CD4-positive, alpha-beta T cell treated with Interleukin-1 beta for 1 hour (primary cell): ENCODE measurements around the gene TDRD1.

Experiments used
- DNase-seq, 2 donors: peaks; one replicate each; pipeline ENCODE4 v3.0.0-alpha.2; 2020 to 2022

The TDRD1 gene

DNA sequence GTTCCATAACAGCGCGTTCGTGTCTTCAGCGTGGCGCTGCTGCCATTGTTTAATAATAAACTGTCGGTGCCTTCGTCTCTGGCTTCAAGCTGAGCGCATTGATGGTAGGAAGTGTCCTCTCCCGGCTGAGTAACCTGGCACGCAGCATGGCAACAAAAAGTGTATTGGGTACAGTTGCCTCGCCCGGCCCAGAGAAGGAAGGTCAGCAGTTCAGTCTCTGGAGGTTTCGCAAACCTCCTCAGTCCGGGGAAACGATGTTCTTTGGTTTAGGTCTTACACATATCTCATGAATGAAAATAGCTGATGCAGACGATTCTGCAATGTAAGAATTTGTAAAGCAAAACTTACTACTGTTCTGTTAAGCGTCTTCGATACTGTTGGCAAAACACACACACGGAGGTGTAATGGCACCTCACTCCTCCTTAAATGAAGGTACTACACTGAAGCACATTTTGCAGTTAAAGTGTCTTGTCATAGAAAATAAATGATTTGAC, 4.4 kb upstream of the TDRD1 start:
- DNase-seq = no peak

DNA sequence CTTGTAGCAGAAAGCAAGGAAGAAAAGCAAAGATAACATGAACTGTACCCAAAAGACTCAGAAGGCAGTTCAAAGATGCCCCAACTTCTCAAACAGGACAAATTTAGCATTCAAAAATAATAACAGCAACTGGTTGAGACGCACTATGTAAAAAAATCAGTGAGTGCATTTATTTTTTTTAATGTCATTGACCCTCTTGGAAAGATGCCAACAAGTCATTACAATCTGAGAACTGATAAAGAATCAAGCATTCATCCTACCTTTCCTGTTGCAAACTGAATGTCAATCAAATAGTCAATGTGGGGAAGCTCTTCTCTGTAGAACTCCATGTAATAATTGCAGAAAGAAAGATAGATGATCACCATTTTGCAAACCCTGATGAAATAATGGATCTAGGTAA, 3.5 kb upstream of the TDRD1 start:
- DNase-seq = no peak

DNA sequence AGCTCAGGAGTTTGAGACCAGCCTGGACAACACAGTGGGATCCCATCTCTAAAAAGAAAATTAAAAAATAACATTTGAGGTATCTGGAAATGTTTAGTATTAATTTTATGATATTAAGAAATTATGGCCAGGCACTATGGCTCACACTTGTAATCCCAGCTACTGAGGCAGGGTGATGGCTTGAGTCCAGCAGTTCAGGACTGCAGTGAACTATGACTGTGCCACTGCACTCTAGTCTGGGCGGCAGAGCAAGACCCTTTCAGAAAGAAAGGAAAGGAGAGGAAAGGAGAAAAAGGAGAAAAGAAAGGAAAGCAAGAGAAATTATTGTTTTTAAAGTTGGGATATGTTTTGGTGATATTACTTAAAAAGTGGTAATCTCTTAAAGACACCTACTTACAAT, 2.6 kb upstream of the TDRD1 start:
- no peak for DNase-seq

DNA sequence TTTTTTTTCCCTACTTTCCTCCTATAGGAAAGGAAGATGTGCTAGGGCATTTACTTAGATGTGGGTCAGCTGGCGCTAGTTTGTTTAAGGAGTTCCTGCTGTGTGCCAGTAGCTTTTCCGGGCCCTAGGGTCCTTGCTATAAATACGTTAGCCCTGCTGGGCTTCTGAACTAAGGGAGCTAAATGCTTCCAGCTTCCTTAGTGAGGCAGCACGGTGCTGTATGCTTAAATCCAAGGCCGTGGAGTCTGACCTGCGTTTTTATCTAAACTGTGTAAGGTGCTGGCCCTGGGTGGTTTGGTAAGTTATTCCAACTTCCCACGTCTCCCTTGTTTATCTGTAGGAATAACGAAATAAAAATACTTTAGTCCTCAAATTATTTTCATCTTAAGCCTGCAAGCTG, 594 bp downstream of the TDRD1 start:
- DNase-seq = no peak

DNA sequence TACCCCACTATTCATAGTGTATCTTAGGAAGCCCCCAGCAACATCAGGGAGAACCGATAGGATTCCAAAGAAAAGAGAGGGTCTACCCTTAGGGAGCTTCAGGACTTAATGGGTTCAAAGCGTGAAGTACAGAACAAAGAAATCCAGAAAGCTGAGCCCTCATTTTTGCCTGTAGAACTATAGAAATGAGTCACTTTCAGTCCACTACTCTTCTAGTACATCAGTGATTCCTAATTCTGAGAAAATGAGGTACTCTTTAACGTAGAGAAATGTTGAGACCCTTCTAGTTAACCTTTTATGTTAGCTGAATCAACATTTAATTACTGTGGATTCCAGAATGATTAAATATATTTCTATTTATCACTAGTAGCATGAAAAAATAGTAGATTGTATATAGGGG, 1.8 kb downstream of the TDRD1 start:
- no peak for DNase-seq

DNA sequence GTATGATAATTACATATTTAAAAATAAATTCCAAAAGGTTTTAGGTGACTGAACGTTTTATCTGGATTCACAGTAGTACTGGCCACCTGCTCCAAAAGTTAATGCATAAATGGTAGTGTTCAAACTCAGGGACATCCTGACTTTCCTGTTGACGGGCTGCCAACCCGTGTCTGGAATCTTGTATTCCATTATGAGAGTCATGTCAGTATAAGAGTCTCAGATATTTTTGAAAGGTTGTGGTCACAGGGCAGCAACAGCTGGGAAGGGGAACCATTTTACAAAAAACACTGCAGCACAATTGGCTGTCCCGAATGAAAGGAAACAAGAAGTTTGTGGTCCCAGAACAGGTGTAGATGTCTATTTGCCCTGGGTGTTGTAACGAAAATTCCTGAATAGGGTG, 2.8 kb downstream of the TDRD1 start:
- DNase-seq = no peak

DNA sequence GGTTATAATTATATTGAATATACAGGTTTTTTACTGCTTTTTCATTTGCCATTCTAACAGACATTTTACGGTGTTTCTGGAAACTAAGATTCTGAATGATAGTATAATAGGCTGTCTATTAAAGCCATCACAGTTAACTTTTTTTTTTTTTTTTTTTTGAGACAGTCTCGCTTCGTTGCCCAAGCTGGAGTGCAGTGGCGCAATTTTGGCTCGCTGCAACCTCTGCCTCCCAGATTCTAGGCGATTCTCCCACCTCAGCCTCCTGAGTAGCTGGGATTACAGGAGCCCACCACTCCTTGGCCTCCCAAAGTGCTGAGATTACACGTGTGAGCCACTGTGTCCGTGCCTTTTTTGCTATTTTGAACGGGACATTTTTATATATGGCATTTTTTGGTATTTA, 4.4 kb downstream of the TDRD1 start:
- no peak for DNase-seq

DNA sequence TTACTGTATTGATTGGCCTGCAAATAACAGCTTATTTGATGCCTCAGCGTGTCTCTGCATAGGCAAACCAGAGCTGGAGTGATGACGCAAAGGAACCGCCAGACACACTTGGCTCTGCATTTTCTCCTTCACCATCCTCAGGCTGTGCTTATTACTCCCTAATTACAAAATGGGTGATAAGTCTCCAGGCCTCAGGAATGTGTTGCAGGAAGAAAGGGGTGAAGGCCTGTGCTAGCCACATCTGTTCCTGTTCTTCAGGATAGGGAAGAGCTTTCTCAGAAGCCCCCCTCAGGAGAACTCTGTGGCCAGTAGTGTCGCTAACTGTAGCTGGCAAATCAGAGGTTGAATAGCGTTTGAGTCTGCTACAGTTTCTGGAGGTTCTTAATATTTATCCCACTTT, 5.1 kb downstream of the TDRD1 start:
- DNase-seq = no peak

DNA sequence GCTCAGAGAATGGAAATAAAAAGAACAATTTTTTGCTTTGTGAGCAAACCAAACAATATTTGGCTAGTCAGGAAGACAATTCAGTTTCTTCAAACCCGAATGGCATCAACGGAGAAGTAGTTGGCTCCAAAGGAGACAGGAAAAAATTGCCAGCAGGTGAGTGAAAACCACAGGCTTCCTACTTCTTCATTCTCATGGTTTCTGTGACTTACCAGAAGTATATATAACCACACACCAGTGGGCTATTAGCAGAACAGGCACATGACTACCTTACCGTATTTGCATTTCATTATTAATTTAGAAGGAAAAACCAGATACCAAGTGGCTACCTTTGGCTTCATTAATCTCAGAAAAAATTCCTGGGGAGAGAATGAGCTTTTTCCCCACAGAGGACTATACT, 8.8 kb downstream of the TDRD1 start:
- DNase-seq = no peak

DNA sequence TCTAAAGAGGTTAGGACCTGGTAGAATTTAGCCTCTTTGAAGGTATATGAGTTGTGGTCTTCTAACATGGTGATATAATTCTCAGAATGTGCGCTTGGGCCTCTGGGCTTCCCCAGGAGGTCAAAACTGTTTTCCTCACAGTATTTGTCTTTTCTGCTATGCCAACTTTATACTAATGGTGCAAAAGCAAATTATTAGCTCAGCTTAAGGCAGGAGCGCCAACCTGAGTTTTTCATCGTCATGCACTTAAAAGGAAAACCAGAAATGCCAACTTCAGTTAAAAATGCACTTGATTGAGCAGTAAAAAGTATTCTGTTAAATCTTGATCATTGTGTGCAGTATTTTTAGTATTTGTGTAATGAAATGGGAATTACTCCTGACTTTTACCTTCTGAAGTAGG, 9.7 kb downstream of the TDRD1 start:
- no peak for DNase-seq

DNA sequence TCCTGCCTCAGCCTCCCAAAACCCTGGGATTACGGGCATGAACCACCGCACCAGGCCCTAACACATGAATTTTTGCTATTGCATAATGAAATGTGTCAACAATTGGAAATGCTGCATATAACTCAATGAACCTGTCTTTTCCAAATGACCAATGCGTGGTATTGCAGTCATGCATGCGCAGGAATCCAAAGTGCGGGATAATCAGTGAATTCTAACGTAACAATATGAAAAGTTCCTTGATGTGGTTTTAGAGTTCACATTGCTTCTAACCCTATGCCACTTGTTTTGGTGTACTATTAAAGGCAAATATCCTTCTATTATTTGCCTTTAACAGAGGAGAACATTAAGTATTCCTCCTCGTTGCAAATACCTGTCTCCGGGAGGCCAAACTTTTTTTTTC, 10.5 kb downstream of the TDRD1 start:
- DNase-seq = no peak

DNA sequence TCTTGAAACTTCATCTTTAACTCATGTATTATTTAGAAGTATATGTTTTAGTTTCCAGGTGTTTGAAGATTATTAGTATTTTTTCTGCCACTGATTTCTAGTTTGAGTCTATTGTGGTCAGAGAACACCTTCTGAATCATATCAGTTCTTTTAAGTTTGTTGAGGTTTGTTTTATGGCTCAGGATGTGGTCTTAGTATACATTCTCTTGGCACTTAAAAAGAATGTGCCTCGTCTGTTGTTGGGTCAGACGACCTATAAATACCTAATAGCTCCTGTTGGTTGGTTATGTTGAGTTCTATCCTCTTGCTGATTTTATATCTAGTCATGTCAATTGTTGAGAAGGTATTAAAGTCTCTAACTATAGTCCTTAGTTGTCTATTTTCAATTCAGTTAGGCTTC, 15.9 kb downstream of the TDRD1 start:
- DNase-seq = no peak

DNA sequence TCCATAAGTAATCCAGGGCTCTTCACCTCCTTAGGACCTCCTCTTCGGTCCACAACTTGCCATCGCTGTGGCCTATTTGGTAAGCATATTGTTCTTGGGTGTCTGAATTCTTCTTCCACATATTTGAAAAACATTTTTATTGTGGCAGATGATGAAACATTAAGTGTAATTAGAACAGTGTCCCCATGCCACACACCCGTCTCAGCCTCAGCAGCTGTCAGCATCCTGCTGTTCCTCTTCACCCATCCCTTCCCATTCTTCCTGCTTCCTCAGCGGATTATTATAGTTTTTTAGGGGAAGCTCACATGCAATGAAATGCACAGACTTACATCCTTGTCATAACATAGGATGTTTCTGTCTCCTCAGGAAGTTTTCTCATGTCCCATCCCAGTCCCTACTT, 20.1 kb downstream of the TDRD1 start:
- DNase-seq = no peak

DNA sequence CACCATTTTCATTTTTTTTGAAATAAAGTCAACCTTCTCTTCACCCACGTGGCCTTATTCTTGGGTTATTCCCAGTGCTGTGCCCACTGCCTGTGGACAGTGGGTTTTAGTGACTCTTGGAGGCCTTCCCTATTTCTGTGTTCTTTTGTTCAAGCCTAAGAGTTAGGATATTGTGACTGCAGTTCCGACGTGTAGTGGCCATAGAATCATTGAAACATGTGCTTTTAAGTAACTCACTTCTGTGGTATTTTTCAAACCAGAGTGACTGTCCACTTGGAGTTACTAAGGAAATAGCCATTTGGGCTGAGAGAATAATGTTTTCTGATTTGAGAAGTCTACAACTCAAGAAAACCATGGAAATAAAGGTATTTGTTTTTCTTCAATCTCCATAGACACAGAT, 23.7 kb downstream of the TDRD1 start:
- DNase-seq = no peak

DNA sequence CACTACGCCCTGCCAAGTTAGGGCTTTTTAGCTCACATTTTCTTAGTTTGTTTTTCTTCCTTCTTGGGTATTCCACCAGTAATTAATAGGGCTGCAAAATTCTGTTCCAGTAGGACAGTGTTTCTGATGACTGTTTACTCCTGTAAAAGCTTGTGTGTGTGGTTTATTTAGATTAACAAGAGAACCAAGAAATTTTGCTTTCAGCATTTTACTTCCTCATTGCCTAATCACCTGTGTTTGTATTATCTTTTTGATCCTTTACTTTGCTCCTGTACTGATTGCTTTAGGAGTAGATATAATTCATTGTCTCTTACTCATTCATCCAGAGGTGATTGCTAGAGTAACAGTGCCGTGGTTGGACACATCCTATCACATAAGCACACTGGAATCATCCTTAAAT, 27.7 kb downstream of the TDRD1 start:
- no peak for DNase-seq

DNA sequence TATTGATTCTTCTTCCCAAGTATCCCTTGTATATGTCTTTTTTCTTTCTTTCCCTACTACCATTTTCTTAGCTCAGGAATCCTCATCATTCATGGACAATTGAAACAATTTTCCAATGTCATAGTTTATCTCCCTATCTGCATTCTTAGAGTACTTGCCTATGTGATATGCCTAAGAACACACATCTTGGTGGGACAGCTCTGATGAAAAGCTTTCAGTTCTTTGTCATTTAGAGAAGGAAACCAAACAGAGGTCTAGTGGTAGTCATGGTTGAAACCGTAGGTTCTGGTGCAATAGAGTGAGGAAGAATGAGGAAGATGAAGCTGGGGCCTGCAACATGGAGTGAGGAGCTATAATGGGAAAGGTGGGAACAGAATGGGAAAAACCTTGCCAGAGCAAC, 28.2 kb downstream of the TDRD1 start:
- DNase-seq = no peak

DNA sequence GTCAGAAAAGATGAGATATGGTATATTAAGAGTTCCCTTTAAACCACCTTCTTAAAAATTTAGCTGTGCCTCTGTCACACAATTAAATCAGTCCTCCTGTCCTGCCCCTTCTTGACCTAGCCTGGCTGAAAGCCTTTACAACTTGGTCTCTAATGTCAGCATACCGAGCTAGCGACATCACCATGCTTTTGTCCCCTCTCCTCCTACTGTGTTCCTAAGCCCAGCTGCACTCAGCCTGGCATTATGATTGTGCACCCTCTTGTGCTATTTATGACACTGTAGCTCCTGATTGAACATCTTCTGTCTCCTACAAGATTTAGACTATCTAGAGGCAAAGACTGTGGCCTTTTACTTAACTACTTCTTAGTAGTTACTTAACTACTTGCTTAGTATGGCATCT, 29.2 kb downstream of the TDRD1 start:
- DNase-seq = no peak

DNA sequence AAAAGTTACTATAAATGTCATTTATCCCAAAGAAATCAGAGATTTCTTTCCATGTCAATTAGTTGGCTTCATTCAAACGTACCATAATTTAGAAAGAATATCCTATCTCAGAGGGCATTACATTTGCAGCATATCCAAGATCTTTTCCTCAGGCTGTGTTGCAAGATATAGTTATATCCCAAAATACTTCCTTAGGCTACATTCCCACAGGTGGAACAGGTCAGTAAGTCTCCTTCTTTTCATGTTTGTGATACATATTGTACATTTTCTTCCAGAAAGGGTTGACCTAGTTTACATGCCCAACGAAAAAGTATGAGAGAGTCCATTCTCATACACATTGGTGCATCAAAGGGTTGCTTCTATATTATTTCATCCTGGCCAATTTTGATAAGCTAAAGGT, 33.0 kb downstream of the TDRD1 start:
- no peak for DNase-seq

DNA sequence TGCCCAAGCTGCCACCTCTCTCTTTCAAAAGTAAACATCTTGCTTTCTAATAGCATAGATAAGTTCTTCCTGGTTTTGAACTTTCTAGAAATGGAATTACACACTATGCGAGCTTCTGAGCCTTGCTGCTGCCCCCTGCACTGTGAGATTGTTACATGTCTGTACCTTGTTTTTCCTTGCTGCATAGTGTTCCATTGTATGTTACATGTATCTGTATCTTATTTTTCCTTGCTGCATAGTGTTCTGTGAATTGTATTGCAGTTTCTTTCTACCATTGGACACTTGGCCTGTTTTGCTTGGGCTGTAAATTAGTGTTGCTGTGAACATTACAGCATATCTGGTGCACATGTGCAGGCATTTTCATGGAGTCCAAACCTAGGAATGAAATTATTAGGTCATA, 35.9 kb downstream of the TDRD1 start:
- no peak for DNase-seq

DNA sequence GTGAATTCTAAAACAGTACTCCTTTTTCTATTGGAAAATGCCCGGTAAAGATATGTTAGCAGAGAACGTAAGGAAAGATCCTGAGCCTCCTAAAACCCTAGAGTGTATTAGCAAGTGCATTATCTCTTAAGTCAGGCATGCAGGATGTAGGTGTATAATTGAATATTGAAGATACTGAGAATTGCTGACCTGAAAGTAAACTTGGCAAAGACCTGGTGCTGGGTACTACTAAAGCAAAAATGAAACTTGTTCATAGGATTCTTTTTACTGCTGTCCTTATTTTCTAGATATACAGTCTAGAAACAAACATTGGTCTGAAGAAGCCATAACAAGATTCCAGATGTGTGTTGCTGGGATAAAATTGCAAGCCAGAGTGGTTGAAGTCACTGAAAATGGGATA, 41.1 kb downstream of the TDRD1 start:
- no peak for DNase-seq

DNA sequence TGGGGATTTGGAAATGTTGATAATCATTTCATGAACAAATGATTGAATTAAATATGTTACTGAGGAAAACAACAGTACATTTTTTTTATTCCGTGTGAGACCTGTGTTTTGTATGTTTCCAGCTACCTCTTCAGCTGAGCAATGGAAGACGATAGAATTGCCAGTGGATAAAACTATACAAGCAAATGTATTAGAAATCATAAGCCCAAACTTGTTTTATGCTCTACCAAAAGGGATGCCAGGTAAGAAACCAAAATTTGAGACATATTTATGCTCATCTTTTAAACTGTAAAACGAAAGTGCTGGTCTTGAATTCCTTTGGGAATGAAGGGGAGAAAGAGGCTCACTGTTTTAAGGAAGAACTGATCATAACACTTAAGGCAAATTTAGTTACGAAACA, 42.1 kb downstream of the TDRD1 start:
- DNase-seq = no peak

DNA sequence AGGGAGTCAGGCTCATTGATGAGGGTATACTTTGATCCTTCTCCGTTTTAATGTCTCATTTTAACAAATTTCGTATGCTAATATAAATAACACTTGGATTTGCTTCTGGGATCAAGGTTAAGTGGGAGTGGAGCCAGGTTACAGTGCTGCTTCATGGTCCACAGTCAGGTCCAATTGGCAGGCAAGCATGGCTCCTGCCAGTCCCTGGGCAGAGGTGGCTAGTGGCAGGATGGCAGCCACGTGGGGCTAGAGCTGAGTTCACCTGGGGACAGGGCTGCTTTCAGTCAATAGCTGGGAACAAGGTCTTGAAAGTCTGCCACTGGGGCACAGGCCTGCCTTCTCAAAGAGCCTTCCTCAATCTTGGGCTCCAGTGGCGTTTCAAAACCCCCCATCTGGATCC, 43.9 kb downstream of the TDRD1 start:
- no peak for DNase-seq

DNA sequence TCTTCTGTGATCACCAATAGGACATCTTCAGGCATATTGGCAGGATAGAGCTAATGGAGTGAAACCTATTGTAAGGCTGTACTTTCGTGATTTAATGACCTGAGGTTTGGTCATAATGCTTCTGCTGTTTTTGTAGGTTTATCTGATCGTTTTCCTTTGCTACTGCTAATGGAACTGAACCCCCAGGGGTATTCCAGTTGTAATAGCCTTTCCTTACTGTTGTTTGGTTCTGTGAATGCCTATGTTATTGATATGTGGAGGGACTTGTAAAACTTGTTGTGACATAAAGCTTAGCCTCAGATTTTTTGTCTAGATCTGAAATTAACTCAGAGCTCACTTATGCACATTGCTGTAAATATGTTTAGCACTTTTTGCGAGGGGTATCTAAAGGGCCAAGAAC, 49.0 kb downstream of the TDRD1 start:
- no peak for DNase-seq

DNA sequence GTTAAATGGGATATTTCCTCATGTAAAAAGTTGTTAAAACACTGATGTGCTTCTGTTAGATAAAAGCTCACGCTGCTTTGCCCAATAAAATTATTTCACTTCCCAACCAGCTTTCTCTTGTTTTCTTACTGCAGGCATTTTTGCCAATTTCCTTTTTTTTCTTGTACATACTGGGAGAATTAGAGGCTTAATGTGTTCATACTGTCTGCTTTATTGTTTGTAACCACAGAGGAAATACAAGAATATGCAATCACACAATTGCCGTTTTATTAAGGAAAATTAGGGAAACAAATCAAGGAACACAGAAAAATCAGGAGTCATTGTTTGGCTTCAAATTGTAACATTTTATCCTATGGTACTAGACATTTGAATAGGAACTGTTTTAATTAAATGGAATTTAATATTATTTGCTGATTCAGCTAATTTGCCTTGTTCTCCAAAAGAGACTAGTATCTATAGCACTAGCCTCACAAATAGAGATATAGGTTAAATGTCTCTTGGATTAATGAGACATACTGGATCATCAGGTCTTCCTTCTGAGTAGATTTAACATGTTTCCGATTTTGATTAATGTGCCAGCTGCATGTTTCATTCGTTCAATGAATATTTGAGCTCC, 53.5 kb downstream of the TDRD1 start:
- no peak for DNase-seq

DNA sequence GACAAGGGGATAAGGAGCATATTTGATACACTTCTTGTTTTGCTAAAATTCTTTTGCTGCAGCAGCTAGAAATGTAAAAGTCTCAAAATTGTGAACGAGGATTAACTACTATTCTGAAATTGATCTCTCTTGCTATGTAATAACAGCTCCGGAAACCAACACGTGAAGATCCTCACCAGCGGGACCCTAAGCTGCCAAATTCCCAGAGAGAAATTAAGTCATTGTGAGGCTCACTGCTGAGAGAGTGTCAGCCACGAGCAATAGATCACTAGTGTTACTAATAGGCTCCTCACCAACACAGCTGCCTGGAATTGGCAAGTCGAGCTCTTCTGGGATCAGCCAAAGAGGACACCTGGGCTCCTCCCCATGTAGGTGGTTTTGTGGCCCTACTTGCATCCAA, 54.3 kb downstream of the TDRD1 start:
- DNase-seq = no peak

DNA sequence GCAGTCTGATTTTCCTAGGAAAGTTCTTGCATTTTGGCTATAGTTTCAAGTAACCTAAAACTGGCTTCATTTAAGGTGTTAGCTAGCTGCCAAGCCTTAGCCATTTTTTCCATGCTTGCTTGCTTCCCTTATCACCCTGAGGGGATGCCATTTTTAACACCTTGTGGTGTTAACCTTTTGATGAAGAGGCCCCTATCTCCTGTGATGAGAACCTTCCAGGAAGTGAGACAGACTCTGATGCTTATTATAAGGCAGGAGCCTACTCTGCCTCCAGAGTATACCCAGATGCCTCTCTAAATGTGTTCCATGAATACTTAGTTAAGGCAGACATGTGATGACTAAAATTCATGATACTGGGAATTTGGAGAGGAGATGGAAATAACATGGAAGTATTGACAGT, 55.0 kb downstream of the TDRD1 start:
- DNase-seq = no peak
